SK-N-MC (cell line): ENCODE measurements around the gene PRR16.

Source experiments
- EZH2 ChIP-seq: fragments of 200-600 bp; sonication (generic); IDR thresholded peaks from one replicate; pipeline ENCODE4 v1.6.1; 2017; ENCODE audit warnings: antibody characterized with exemption
- FOXP2 ChIP-seq: optimal IDR thresholded peaks from 2 replicates; pipeline ENCODE3; 2011; ENCODE audit warnings: mild to moderate bottlenecking, moderate library complexity; ENCODE audit not compliant: insufficient read depth; ENCODE audit errors: extremely low read length, control extremely low read depth
- POLR2AphosphoS5 ChIP-seq: IDR thresholded peaks from 2 replicates; pipeline ENCODE4 v1.6.1; 2012; ENCODE audit warnings: mild to moderate bottlenecking, low read depth, low read length, borderline replicate concordance

DNA sequence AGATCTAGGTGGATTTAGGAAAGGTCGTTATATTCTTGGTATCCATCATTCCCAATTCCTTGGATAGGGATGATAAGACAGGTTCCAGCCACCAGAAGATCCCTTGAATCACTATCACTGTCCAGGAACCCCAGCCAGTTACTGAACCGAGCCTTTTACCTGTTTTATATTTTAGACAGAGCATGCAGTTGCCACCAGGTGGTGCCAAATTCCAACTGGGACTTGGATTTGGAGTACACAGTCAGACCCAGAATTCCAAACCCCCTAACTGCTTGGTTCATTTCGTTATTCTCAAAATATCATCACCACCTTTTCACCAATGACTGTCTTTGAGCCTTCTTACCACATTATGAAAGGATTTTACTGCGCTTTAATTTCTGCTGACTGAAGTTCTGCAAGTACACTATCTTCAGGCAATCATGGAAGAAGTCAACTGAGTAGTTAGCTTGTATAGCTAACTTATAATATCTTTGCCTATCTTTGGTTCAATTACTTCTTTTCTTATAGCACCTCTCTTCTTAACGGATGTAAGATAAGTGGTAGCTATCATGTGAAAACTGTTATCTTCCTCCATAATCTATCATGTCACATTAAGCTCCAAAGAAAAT, 191.8 kb downstream of the PRR16 start:
- no peak for TF ChIP-seq POLR2AphosphoS5
- TF ChIP-seq EZH2 = no peak
- TF ChIP-seq FOXP2 = no peak
